GM19328 (cell line): ENCODE results near the gene EFCAB8.
"Not testable (repeated sequence)": the region's sequence is repeated elsewhere in the genome, so short reads cannot be mapped to it uniquely, and the experiment has no call there.

Experiments
- ATAC-seq: cut with Tn5 transposase; IDR thresholded peaks from one replicate; pipeline ENCODE4 v1.9.1; 2021; ENCODE audit warnings: mild to moderate bottlenecking, moderate library complexity; ENCODE audit not compliant: unreplicated experiment

EFCAB8 gene

GRCh38 chr20:32970115-32970972 lies 111.6 kb downstream of the EFCAB8 start:
- no peak for ATAC-seq

GRCh38 chr20:32970973-32971300 lies 112.2 kb downstream of the EFCAB8 start:
- no peak for ATAC-seq

- no peak for ATAC-seq
These were observed 113.0 kb downstream of the EFCAB8 start for GRCh38 chr20:32971703-32972161.

- ATAC-seq: no peak
These were observed 113.7 kb downstream of the EFCAB8 start for GRCh38 chr20:32972181-32973076.

GRCh38 chr20:32973077-32973717 lies 114.5 kb downstream of the EFCAB8 start:
- no peak for ATAC-seq

- ATAC-seq: not testable (repeated sequence)
These were observed 115.7 kb downstream of the EFCAB8 start for GRCh38 chr20:32974204-32975064.

GRCh38 chr20:32975121-32975520 lies 116.4 kb downstream of the EFCAB8 start:
- ATAC-seq: not testable (repeated sequence)

GRCh38 chr20:32975698-32976674 lies 117.3 kb downstream of the EFCAB8 start:
- no peak for ATAC-seq

- no peak for ATAC-seq
These were observed 118.0 kb downstream of the EFCAB8 start for GRCh38 chr20:32976746-32977145.

- ATAC-seq: no peak
These were observed 118.7 kb downstream of the EFCAB8 start for GRCh38 chr20:32977281-32978008.

- ATAC-seq: no peak
These were observed 119.2 kb downstream of the EFCAB8 start for GRCh38 chr20:32978009-32978335.

- ATAC-seq: no peak
These were observed 120.7 kb downstream of the EFCAB8 start for GRCh38 chr20:32979201-32979998.

- ATAC-seq: no peak
These were observed 121.6 kb downstream of the EFCAB8 start for GRCh38 chr20:32980131-32980941.

- no peak for ATAC-seq
These were observed 122.3 kb downstream of the EFCAB8 start for GRCh38 chr20:32980990-32981389.

- no peak for ATAC-seq
These were observed 124.1 kb downstream of the EFCAB8 start for GRCh38 chr20:32982617-32983458.

GRCh38 chr20:32983459-32984112 lies 124.9 kb downstream of the EFCAB8 start:
- ATAC-seq: no peak
